Effector CD8-positive, alpha-beta T cell (primary cell): Measurements from ENCODE around the gene ANKLE2.
A peak's percentile ranks its signal among the peaks of the same experiment; 100 is the strongest.
"Not testable (repeated sequence)": the region's sequence is repeated elsewhere in the genome, so short reads cannot be mapped to it uniquely, and the experiment has no call there.

Source experiments
- DNase-seq: peaks from one replicate; lab custom pipeline; 2025; lab: John Stamatoyannopoulos, UW
- total RNA-seq, 4 experiments: gene quantifications; one replicate each; lab custom pipeline; 2026; lab: John Stamatoyannopoulos, UW

Gene ANKLE2
- 217 to 347 (median 266) reads per million in 4 experiments for total RNA-seq

GRCh38 chr12:132761032-132761920, at the start of gene ANKLE2:
TSS of gene ANKLE2 (minus strand) at chr12:132761832. CDS start at chr12:132761798, 34 bp downstream.
- DNase-seq, result peak; percentile 25

GRCh38 chr12:132809391-132809790, 47.8 kb upstream of the ANKLE2 start:
- not testable (repeated sequence) for DNase-seq

- DNase-seq, result no peak
These were observed 45.9 kb upstream of the ANKLE2 start for GRCh38 chr12:132807295-132808092.

GRCh38 chr12:132806857-132807256, 45.2 kb upstream of the ANKLE2 start:
- DNase-seq, result no peak

- no peak for DNase-seq
These were observed 42.8 kb upstream of the ANKLE2 start for GRCh38 chr12:132804426-132804861.

- no peak for DNase-seq
These were observed 42.3 kb upstream of the ANKLE2 start for GRCh38 chr12:132803888-132804287.

- DNase-seq, result no peak
These were observed 41.5 kb upstream of the ANKLE2 start for GRCh38 chr12:132803125-132803524.

- no peak for DNase-seq
These were observed 40.1 kb upstream of the ANKLE2 start for GRCh38 chr12:132801741-132802140.

- no peak for DNase-seq
These were observed 37.2 kb upstream of the ANKLE2 start for GRCh38 chr12:132798836-132799235.

- no peak for DNase-seq
These were observed 36.4 kb upstream of the ANKLE2 start for GRCh38 chr12:132797820-132798570.

- DNase-seq, result no peak
These were observed 34.2 kb upstream of the ANKLE2 start for GRCh38 chr12:132795847-132796246.

GRCh38 chr12:132791940-132792339, 30.3 kb upstream of the ANKLE2 start:
- DNase-seq, result not testable (repeated sequence)

- no peak for DNase-seq
These were observed 27.5 kb upstream of the ANKLE2 start for GRCh38 chr12:132789099-132789471.

GRCh38 chr12:132788375-132789098, 26.9 kb upstream of the ANKLE2 start:
- DNase-seq, result no peak

- DNase-seq, result no peak
These were observed 26.2 kb upstream of the ANKLE2 start for GRCh38 chr12:132787877-132788276.

- no peak for DNase-seq
These were observed 24.6 kb upstream of the ANKLE2 start for GRCh38 chr12:132786192-132786591.

GRCh38 chr12:132784580-132784979, 22.9 kb upstream of the ANKLE2 start:
- DNase-seq, result no peak

GRCh38 chr12:132783917-132784531, 22.4 kb upstream of the ANKLE2 start:
- DNase-seq, result no peak

GRCh38 chr12:132781938-132782337, 20.3 kb upstream of the ANKLE2 start:
- no peak for DNase-seq

- DNase-seq, result no peak
These were observed 18.2 kb upstream of the ANKLE2 start for GRCh38 chr12:132779781-132780353.
